ENCODE results near the gene RLBP1.

The RLBP1 gene

GRCh38 chr15:89196994-89197393 is 24.4 kb downstream of the RLBP1 start:
- no peak overlapping the region for H3K27ac ChIP-seq
- TF ChIP-seq ZFX (IDR thresholded peaks at IDR 0.05; ENCODE audit: borderline replicate concordance) (no peak), CTCF (IDR thresholded peaks at IDR 0.05) (no peak)

DNA sequence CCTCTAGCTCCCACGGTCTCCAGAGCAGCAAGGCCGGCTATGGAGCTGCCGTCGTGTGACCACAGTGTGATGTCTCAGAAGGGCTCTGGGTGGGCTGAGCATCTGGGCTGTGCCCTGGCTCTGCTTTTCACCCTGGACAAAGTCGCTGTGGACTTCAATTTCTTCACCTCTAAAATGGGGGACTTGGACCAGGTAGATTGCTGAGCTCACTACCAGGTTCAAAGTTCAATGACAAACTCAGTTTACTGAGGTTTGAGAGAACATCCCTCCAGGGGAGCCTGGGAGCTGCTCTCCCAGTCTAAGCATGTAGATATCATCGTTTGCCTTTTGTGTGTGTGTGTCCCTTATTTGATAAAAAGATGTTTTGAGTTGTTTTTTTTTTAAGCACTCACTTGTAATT is 25.1 kb downstream of the RLBP1 start:
- TF ChIP-seq ZFX (IDR thresholded peaks at IDR 0.05; ENCODE audit: borderline replicate concordance) (no peak), CTCF (IDR thresholded peaks at IDR 0.05) (no peak)
- no peak overlapping the region for H3K27ac ChIP-seq

GRCh38 chr15:89195836-89196235 is 25.5 kb downstream of the RLBP1 start:
- H3K27ac ChIP-seq = no peak overlapping the region
- TF ChIP-seq CTCF (IDR thresholded peaks at IDR 0.05) (no peak), ZFX (IDR thresholded peaks at IDR 0.05; ENCODE audit: borderline replicate concordance) (no peak)

DNA sequence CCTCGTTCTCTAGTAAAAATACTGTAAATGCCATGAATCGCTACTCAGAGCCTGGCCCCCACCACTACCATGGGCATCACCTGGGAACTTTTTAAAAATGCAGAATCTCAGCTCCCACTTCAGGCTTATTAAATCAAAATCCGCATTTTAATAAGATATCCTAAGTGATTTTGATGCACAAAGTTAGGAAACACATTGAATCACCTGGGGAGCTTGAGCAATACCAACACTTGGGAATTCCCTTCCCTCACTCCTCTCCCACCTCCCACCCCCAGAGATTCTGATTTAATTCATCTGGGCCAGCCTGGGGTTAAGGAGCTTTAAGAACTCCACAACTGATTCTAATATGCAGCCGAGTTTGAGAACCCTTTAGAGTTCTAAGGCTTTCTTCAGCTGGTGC is 26.8 kb downstream of the RLBP1 start:
- TF ChIP-seq ZFX (IDR thresholded peaks at IDR 0.05; ENCODE audit: borderline replicate concordance) (no peak), CTCF (IDR thresholded peaks at IDR 0.05) (no peak)

GRCh38 chr15:89192766-89193165 is 28.6 kb downstream of the RLBP1 start:
- H3K27ac ChIP-seq = no peak overlapping the region
- TF ChIP-seq ZFX (IDR thresholded peaks at IDR 0.05; ENCODE audit: borderline replicate concordance) (no peak), CTCF (IDR thresholded peaks at IDR 0.05) (no peak)

More for the DNA sequence above, 26.8 kb downstream of the RLBP1 start:
- H3K27ac ChIP-seq = no peak overlapping the region

GRCh38 chr15:89192136-89192535 is 29.2 kb downstream of the RLBP1 start:
- TF ChIP-seq CTCF (IDR thresholded peaks at IDR 0.05) (no peak), ZFX (IDR thresholded peaks at IDR 0.05; ENCODE audit: borderline replicate concordance) (no peak)
- H3K27ac ChIP-seq = no peak overlapping the region

DNA sequence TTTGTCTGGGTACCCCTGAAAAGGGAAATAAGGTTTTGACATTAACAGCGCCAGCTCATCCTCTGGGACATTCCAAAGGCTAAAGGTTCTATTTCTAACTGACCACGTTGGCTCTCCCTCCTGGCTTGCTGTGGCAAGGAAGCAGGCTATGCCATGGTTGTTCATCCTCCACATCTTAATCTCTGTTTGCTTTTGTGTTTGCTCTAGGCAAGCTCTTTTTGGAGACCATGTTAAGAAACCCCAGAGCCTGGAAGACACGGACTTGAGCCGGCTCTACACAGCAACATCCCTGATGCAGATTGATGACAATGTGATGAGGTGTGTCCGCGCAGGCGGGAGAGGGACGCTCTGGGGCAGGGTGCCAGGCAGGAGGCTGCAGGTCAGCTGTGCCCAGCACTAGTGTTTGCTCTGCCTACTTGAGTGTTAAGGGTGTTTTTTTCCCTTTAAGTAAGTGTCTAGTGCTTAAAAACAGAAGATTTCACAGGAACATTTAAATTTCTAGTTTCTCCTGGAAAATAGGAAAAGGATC is 33.3 kb downstream of the RLBP1 start:
- TF ChIP-seq ZFX (IDR thresholded peaks at IDR 0.05; ENCODE audit: borderline replicate concordance) (no peak), CTCF (IDR thresholded peaks at IDR 0.05) (no peak)
- no peak overlapping the region for H3K27ac ChIP-seq
